K562 (cell line): ENCODE data around the gene MCCC1. TPM values are rescaled to one million over a fixed set of nuclear protein-coding genes. Genes with fewer than 3 reads are reported as not detected.

Experiments used
- ATAC-seq: fragments of 200-7000 bp; cut with Tn5 transposase; 3 replicates; pipeline ENCODE4 v1.9.1; 2020; ENCODE audit warnings: moderate library complexity
- BruUV-seq: library from RNA; stranded (reverse); fragments of 400-500 nt; replicated peaks from 2 replicates; lab custom pipeline; 2021; lab: Mats Ljungman, UMichigan
- CTCF ChIA-PET: fragments of 300-600 bp; formaldehyde crosslinking; extraction: SDS; loops from one replicate; lab custom pipeline; 2021; ENCODE audit warnings: low intra/inter-chr PET ratio; lab: Yijun Ruan, JAX
- POLR2A ChIA-PET: fragments of 300-600, 350-650 bp; sonication (Branson Sonifier 250); formaldehyde crosslinking; extraction: SDS; loops from one replicate; lab custom pipeline; 2021; ENCODE audit warnings: antibody characterized with exemption, inconsistent platforms; lab: Yijun Ruan, JAX
- DNase-seq, 4 experiments: peaks; one replicate each; pipeline versions ENCODE4 v3.0.0 to v3.0.0-alpha.2; 2011 to 2018; ENCODE audit warnings: low spot score in 3 of 4, mixed read lengths in 3 of 4; ENCODE audit errors: extremely low read depth in 1 of 4
- FAIRE-seq: peaks from 2 replicates; lab custom pipeline; 2011; peaks lifted over from hg19 to GRCh38; lab: Jason Lieb, UNC
- H2AFZ ChIP-seq: 2 replicates; pipeline ENCODE4 v1.6.0; 2011; ENCODE audit warnings: low read depth, low read length, control low read depth, inconsistent platforms
- H3K27ac ChIP-seq: fragments of 200-600 bp; 3 replicates; pipeline ENCODE4 v1.8.0; 2011; ENCODE audit warnings: low read depth, mild to moderate bottlenecking, control low read depth, inconsistent platforms, low read length, moderate library complexity, mixed read lengths; ENCODE audit errors: extremely low read depth
- H3K27me3 ChIP-seq, 2 experiments: fragments of 300-600 bp in 1 of 2; 2 replicates in 1 of 2; 3 replicates in 1 of 2; pipeline versions ENCODE4 v1.6.0 to v1.8.0; 2011; ENCODE audit warnings: inconsistent platforms in 2 of 2, low read length in 2 of 2, mild to moderate bottlenecking in 1 of 2, mixed read lengths in 1 of 2, moderate library complexity in 1 of 2; ENCODE audit not compliant: control insufficient read depth in 2 of 2, insufficient read depth in 2 of 2
- H3K36me3 ChIP-seq: fragments of 300-600 bp; 3 replicates; pipeline ENCODE4 v1.8.0; 2011; ENCODE audit warnings: mild to moderate bottlenecking, low read length, inconsistent platforms; ENCODE audit not compliant: control insufficient read depth, insufficient read depth
- H3K4me1 ChIP-seq, 2 experiments: fragments of 200-600 bp in 1 of 2; replicated peaks in 1 of 2; 2 replicates in 1 of 2; 3 replicates in 1 of 2; pipeline versions ENCODE4 v1.5.1 to v1.8.0; 2011; ENCODE audit warnings: inconsistent platforms in 2 of 2, low read length in 2 of 2, mild to moderate bottlenecking in 1 of 2, mixed read lengths in 1 of 2, moderate library complexity in 1 of 2; ENCODE audit not compliant: control insufficient read depth in 2 of 2, insufficient read depth in 2 of 2
- H3K4me2 ChIP-seq: 2 replicates; pipeline ENCODE4 v1.6.1; 2011; ENCODE audit warnings: low read length, control low read depth, inconsistent platforms, mixed read lengths; ENCODE audit not compliant: insufficient read depth
- H3K4me3 ChIP-seq: fragments of 200-600 bp; sonication (generic), shearing (Covaris generic); 2 replicates; pipeline ENCODE4 v1.5.1; 2016; ENCODE audit warnings: control low read depth, inconsistent platforms
- H3K79me2 ChIP-seq: fragments of 200-600 bp; 3 replicates; pipeline ENCODE4 v1.8.0; 2011; ENCODE audit warnings: low read length, inconsistent platforms; ENCODE audit not compliant: control insufficient read depth, insufficient read depth
- H3K9ac ChIP-seq, 2 experiments: 2 replicates each; pipeline versions ENCODE4 v1.6.0 to v1.6.1; 2011; ENCODE audit warnings: low read depth in 2 of 2, low read length in 2 of 2, control low read depth in 1 of 2, inconsistent platforms in 1 of 2, mild to moderate bottlenecking in 1 of 2, mixed read lengths in 1 of 2; ENCODE audit not compliant: insufficient read depth in 1 of 2
- H3K9me1 ChIP-seq: one replicate; pipeline ENCODE4 v1.6.0; 2011; ENCODE audit warnings: inconsistent platforms, mild to moderate bottlenecking, low read length, moderate library complexity; ENCODE audit not compliant: control insufficient read depth, insufficient read depth
- H3K9me3 ChIP-seq: replicated peaks from 2 replicates; pipeline ENCODE4 v1.5.1; 2011; ENCODE audit warnings: low read depth, low read length, inconsistent platforms; ENCODE audit not compliant: control insufficient read depth, insufficient read depth
- H4K20me1 ChIP-seq: replicated peaks from 2 replicates; pipeline ENCODE4 v1.6.1; 2011; ENCODE audit warnings: low read length, inconsistent platforms, mixed read lengths; ENCODE audit not compliant: control insufficient read depth, insufficient read depth
- E2F3 ChIP-seq: fragments of 250-450 bp; sonication (Bioruptor Pico); IDR thresholded peaks from 2 replicates; pipeline ENCODE4 v1.4.0; 2020; ENCODE audit warnings: mild to moderate bottlenecking
- ESRRB ChIP-seq: fragments of 250-450 bp; sonication (Bioruptor Pico); IDR thresholded peaks from 2 replicates; pipeline ENCODE4 v1.5.0; 2020; ENCODE audit warnings: mild to moderate bottlenecking, moderate library complexity, borderline replicate concordance
- GABPB2 ChIP-seq: fragments of 250-450 bp; sonication (Bioruptor Pico); conservative IDR thresholded peaks from 2 replicates; pipeline ENCODE4 v1.5.1; 2021; ENCODE audit warnings: mild to moderate bottlenecking
- GTF2E2 ChIP-seq: fragments of 200-800 bp; sonication (Bioruptor generic); IDR thresholded peaks from 2 replicates; pipeline ENCODE4 v1.6.1; 2016; ENCODE audit warnings: missing genetic modification characterization, missing compliant biosample characterization
- MCM5 ChIP-seq: fragments of 450-650 bp; IDR thresholded peaks from 2 replicates; pipeline ENCODE4 v1.6.1; 2016; ENCODE audit warnings: low read depth
- PTTG1 ChIP-seq: fragments of 450-650 bp; IDR thresholded peaks from 2 replicates; pipeline ENCODE4 v1.6.1; 2016; ENCODE audit warnings: low read depth, mild to moderate bottlenecking, missing genetic modification characterization, missing compliant biosample characterization
- RCOR1 ChIP-seq, 2 experiments: IDR thresholded peaks; 2 replicates each; pipeline ENCODE4 v1.6.1; 2012; ENCODE audit warnings: low read depth in 2 of 2, low read length in 2 of 2, borderline replicate concordance in 1 of 2, improper control_type of control experiment in 1 of 2
- SMARCE1 ChIP-seq: fragments of 450-650 bp; IDR thresholded peaks from 2 replicates; pipeline ENCODE4 v1.7.1; 2016; ENCODE audit warnings: mild to moderate bottlenecking
- TCF3 ChIP-seq: sonication (generic); formaldehyde crosslinking; IDR thresholded peaks from 2 replicates; pipeline ENCODE4 v1.4.0; 2020; ENCODE audit warnings: mild to moderate bottlenecking, missing genetic modification reagents
- ZNF778 ChIP-seq: fragments of 450-650 bp; formaldehyde crosslinking; IDR thresholded peaks from 2 replicates; pipeline ENCODE4 v1.4.0; 2020; ENCODE audit warnings: mild to moderate bottlenecking, moderate library complexity
- WGBS: fragments of 100-300 bp; shearing (Covaris generic); methylation state at CpG from one replicate; pipeline ENCODE4 v1.1.6; 2016; ENCODE audit warnings: low coverage, mixed read lengths; ENCODE audit not compliant: insufficient coverage; ENCODE audit errors: missing lambda C conversion rate; 5-methylcytosine and 5-hydroxymethylcytosine counted together
- in situ Hi-C: fragments of 300-500 bp; cut with MboI; formaldehyde crosslinking; loops from 4 replicates; pipeline ENCODE4 v1.15.0; 2018; ENCODE audit warnings: inconsistent platforms, mixed read lengths
- intact Hi-C: fragments of 100-400 bp; cut with micrococcal nuclease; formaldehyde crosslinking; loops from 2 replicates; pipeline ENCODE4 v1.14.2; 2022
- polyA plus RNA-seq, 8 experiments: library from polyadenylated mRNA; depleted of rRNA in 4 of 8; stranded (reverse) in 5 of 8; unstranded in 3 of 8; fragments of >200 nt; fragmentation: Nextera tagmentation in 2 of 8; fragmentation: Illumina TruSeq in 1 of 8; extraction: Ambion mirVana in 2 of 8; extraction: Trizol in 1 of 8; gene quantifications; 2 replicates each; pipeline versions ENCODE4 v1.2.1 to v1.2.3, GENCODE V29; 2011 to 2014; ENCODE audit warnings: inconsistent platforms in 1 of 8, missing spikeins in 1 of 8
- total RNA-seq, 7 experiments: library from RNA; depleted of rRNA in 6 of 7; stranded (reverse); fragments of >200 nt in 6 of 7; fragmentation: Illumina TruSeq in 2 of 7; extraction: Trizol in 2 of 7; gene quantifications; 2 replicates each; pipeline versions ENCODE4 v1.2.1 to v1.2.3, GENCODE V29; 2011 to 2021; ENCODE audit warnings: low replicate concordance in 1 of 7
- TF ChIP-seq, protein P1 (sequence below): fragments of 250-450 bp; sonication (Bioruptor Pico); IDR thresholded peaks from 2 replicates; pipeline ENCODE4 v1.5.0; 2020; ENCODE audit warnings: mild to moderate bottlenecking, borderline replicate concordance
- TF ChIP-seq, protein P2 (sequence below), 2 experiments: IDR thresholded peaks; 2 replicates each; pipeline ENCODE4 v1.6.1; 2012; ENCODE audit warnings: improper control_type of control experiment in 2 of 2, low read depth in 2 of 2, low read length in 2 of 2, borderline replicate concordance in 1 of 2
- TF ChIP-seq, protein P3 (sequence below): IDR thresholded peaks from 2 replicates; pipeline ENCODE4 v1.6.1; 2014; ENCODE audit warnings: antibody characterized with exemption
- TF ChIP-seq, protein P4 (sequence below): fragments of 200-400 bp; formaldehyde crosslinking; IDR thresholded peaks from 2 replicates; pipeline ENCODE4 v1.6.1; 2017; ENCODE audit warnings: mild to moderate bottlenecking, low read depth, low read length, moderate library complexity

The MCCC1 gene
- total and polyA plus RNA-seq, 9 of the 15 experiments (the other 6 are each of a cell fraction or from before 2014, with no cell fraction given) = 13.7 to 26.9 (median 23.0) TPM

DNA sequence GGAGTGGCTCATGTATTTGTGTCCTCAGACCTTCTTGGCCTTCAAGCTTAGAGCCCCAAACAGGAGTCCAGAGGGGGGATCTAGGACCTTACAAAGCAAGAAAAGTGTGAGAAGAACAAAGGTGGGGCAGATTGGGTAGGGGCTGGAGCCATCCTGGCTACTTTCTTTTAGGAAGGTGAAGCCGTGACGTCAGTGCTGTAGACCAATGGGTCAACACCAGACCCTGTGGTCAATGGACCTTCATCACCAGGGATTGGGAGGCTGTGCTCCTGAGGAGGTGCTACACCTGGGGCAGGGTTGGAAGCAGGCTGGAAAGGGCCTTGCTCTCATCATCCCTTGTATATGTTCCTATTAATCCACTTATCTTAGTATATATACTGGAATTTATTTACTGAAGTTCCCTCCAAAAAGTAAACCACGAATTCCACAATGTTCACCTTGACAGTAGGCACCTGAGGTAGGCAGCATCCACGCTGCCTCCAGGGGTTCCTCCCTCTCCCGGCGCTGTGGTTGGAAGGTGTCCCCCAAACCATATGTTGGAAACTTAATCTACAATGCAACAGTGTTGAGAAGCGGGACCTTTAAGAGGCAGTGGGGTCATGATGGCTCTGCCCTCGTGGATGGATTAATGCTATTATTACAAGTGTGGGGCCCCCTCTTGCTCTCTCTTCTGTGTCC lies 21.4 kb upstream of the MCCC1 start:
- H3K9me3 ChIP-seq = no peaks in the 10 kb centered on the region
- H3K36me3 ChIP-seq = no peaks in the 10 kb centered on the region
- H3K27ac ChIP-seq = no peak overlapping the region
- H3K9ac ChIP-seq = no peak overlapping the region
- H3K79me2 ChIP-seq = no peaks in the 10 kb centered on the region
- H4K20me1 ChIP-seq = no peaks in the 10 kb centered on the region
- POLR2A ChIA-PET = no interaction called here
- FAIRE-seq (no peak), DNase-seq (no peak), ATAC-seq (no peak; the same call in 2 of the 3 replicates)
- in situ Hi-C loops (loop anchor here (5.0 kb wide), 1 partner anchor 272 kb away; no protein-coding TSS in a partner anchor), intact Hi-C loops (loop anchor here (10.0 kb wide), 1 partner anchor 644 kb away; no protein-coding TSS in a partner anchor)
- no peak for TF ChIP-seq RCOR1 (IDR thresholded peaks at IDR 0.05; ENCODE audit: borderline replicate concordance in 1 of 2, low read depth in 2 of 2, low read length in 2 of 2)
- no peak for TF ChIP-seq SMARCE1
- TF ChIP-seq GABPB2 (CRISPR knock-in tag) = no peak
- no peak for TF ChIP-seq ESRRB (CRISPR knock-in tag)
- no peak for TF ChIP-seq TCF3 (CRISPR knock-in tag)
- no peak for TF ChIP-seq PTTG1 (tag)
- no peak for TF ChIP-seq ZNF778
- TF ChIP-seq MCM5 = no peak
- TF ChIP-seq, protein P1, sequence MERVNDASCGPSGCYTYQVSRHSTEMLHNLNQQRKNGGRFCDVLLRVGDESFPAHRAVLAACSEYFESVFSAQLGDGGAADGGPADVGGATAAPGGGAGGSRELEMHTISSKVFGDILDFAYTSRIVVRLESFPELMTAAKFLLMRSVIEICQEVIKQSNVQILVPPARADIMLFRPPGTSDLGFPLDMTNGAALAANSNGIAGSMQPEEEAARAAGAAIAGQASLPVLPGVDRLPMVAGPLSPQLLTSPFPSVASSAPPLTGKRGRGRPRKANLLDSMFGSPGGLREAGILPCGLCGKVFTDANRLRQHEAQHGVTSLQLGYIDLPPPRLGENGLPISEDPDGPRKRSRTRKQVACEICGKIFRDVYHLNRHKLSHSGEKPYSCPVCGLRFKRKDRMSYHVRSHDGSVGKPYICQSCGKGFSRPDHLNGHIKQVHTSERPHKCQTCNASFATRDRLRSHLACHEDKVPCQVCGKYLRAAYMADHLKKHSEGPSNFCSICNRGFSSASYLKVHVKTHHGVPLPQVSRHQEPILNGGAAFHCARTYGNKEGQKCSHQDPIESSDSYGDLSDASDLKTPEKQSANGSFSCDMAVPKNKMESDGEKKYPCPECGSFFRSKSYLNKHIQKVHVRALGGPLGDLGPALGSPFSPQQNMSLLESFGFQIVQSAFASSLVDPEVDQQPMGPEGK (CRISPR knock-in tag) = no peak
- TF ChIP-seq, protein P2, sequence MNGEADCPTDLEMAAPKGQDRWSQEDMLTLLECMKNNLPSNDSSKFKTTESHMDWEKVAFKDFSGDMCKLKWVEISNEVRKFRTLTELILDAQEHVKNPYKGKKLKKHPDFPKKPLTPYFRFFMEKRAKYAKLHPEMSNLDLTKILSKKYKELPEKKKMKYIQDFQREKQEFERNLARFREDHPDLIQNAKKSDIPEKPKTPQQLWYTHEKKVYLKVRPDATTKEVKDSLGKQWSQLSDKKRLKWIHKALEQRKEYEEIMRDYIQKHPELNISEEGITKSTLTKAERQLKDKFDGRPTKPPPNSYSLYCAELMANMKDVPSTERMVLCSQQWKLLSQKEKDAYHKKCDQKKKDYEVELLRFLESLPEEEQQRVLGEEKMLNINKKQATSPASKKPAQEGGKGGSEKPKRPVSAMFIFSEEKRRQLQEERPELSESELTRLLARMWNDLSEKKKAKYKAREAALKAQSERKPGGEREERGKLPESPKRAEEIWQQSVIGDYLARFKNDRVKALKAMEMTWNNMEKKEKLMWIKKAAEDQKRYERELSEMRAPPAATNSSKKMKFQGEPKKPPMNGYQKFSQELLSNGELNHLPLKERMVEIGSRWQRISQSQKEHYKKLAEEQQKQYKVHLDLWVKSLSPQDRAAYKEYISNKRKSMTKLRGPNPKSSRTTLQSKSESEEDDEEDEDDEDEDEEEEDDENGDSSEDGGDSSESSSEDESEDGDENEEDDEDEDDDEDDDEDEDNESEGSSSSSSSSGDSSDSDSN (IDR thresholded peaks at IDR 0.05; ENCODE audit: borderline replicate concordance in 1 of 2, low read depth in 2 of 2, low read length in 2 of 2) = no peak
- TF ChIP-seq GTF2E2 (tag) = no peak
- TF ChIP-seq, protein P3, sequence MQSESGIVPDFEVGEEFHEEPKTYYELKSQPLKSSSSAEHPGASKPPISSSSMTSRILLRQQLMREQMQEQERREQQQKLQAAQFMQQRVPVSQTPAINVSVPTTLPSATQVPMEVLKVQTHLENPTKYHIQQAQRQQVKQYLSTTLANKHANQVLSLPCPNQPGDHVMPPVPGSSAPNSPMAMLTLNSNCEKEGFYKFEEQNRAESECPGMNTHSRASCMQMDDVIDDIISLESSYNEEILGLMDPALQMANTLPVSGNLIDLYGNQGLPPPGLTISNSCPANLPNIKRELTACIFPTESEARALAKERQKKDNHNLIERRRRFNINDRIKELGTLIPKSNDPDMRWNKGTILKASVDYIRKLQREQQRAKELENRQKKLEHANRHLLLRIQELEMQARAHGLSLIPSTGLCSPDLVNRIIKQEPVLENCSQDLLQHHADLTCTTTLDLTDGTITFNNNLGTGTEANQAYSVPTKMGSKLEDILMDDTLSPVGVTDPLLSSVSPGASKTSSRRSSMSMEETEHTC = no peak
- TF ChIP-seq, protein P4, sequence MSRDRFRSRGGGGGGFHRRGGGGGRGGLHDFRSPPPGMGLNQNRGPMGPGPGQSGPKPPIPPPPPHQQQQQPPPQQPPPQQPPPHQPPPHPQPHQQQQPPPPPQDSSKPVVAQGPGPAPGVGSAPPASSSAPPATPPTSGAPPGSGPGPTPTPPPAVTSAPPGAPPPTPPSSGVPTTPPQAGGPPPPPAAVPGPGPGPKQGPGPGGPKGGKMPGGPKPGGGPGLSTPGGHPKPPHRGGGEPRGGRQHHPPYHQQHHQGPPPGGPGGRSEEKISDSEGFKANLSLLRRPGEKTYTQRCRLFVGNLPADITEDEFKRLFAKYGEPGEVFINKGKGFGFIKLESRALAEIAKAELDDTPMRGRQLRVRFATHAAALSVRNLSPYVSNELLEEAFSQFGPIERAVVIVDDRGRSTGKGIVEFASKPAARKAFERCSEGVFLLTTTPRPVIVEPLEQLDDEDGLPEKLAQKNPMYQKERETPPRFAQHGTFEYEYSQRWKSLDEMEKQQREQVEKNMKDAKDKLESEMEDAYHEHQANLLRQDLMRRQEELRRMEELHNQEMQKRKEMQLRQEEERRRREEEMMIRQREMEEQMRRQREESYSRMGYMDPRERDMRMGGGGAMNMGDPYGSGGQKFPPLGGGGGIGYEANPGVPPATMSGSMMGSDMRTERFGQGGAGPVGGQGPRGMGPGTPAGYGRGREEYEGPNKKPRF = no peak
- TF ChIP-seq E2F3 (CRISPR knock-in tag) = no peak
- no peak overlapping the region for H3K4me3 ChIP-seq
- CTCF ChIA-PET = interaction anchor here (2.7 to 4.3 kb wide), 2 partner anchors 63 to 263 kb away, joined by 12 to 48 read pairs; no protein-coding TSS in a partner anchor
- H2AFZ ChIP-seq = no peak overlapping the region
- H3K27me3 ChIP-seq = peaks cover 7 to 21% of the 10 kb centered on the region in 2 experiments
- no peak overlapping the region for H3K4me2 ChIP-seq
- peaks cover 0 to 8% of the 10 kb centered on the region in 2 experiments; a peak in 3 of 5 replicates for H3K4me1 ChIP-seq
- H3K9me1 ChIP-seq = no peaks in the 10 kb centered on the region
- 9% methylated on average over 8 of the region's 8 CpGs for WGBS
- no TSS peak for BruUV-seq
